Neural cell (in vitro differentiated cells): ENCODE data around the gene PYGO1. TPM values are rescaled to one million over a fixed set of nuclear protein-coding genes. Genes with fewer than 3 reads are reported as not detected.

Source experiments
- H2AFZ ChIP-seq: fragments of 200-600, 300-800 bp; sonication (generic), shearing (Covaris generic); 2 replicates; pipeline ENCODE4 v1.6.0; 2014; ENCODE audit warnings: low read depth, mild to moderate bottlenecking, antibody characterized with exemption, low read length, moderate library complexity
- H3F3A ChIP-seq: fragments of 200-600 bp; shearing (Covaris generic); 2 replicates; pipeline ENCODE4 v1.6.1; 2016; ENCODE audit warnings: mild to moderate bottlenecking, moderate library complexity, mixed read lengths, antibody characterized with exemption, low read length; ENCODE audit not compliant: insufficient read depth, poor library complexity, severe bottlenecking
- H3K27ac ChIP-seq: fragments of 200-600, 300-800 bp; sonication (generic), shearing (Covaris generic); 2 replicates; pipeline ENCODE4 v1.5.1; 2014; ENCODE audit warnings: mild to moderate bottlenecking, low read length, moderate library complexity
- H3K27me3 ChIP-seq: fragments of 300-800, 200-600 bp; sonication (generic), shearing (Covaris generic); 2 replicates; pipeline ENCODE4 v1.6.0; 2014; ENCODE audit warnings: mild to moderate bottlenecking, low read depth, low read length, moderate library complexity; ENCODE audit not compliant: insufficient read depth
- H3K36me3 ChIP-seq: fragments of 300-800, 200-600 bp; sonication (generic), shearing (Covaris generic); 2 replicates; pipeline ENCODE4 v1.5.1; 2014; ENCODE audit warnings: mild to moderate bottlenecking, antibody characterized with exemption, low read length, moderate library complexity; ENCODE audit not compliant: insufficient read depth
- H3K4me2 ChIP-seq: fragments of 300-800, 200-600 bp; sonication (generic), shearing (Covaris generic); 2 replicates; pipeline ENCODE4 v1.6.0; 2014; ENCODE audit warnings: mild to moderate bottlenecking, low read length
- H3K4me3 ChIP-seq: fragments of 300-800, 200-600 bp; sonication (generic), shearing (Covaris generic); 2 replicates; pipeline ENCODE4 v1.5.1; 2014; ENCODE audit warnings: mild to moderate bottlenecking, low read length, moderate library complexity
- H3K79me2 ChIP-seq: fragments of 200-600 bp; shearing (Covaris generic); replicated peaks from 2 replicates; pipeline ENCODE4 v1.6.0; 2014; ENCODE audit warnings: mild to moderate bottlenecking, low read length, moderate library complexity; ENCODE audit not compliant: insufficient read depth
- H3K9ac ChIP-seq: fragments of 300-800, 200-600 bp; sonication (generic), shearing (Covaris generic); 2 replicates; pipeline ENCODE4 v1.6.1; 2016; ENCODE audit warnings: mild to moderate bottlenecking, low read length, mixed read lengths
- H3K9me2 ChIP-seq: fragments of 200-600 bp; shearing (Covaris generic); 2 replicates; pipeline ENCODE4 v1.6.1; 2016; ENCODE audit warnings: mild to moderate bottlenecking, low read length, mixed read lengths; ENCODE audit not compliant: insufficient read depth
- H3K9me3 ChIP-seq: fragments of 200-600, 300-800 bp; sonication (generic), shearing (Covaris generic); 2 replicates; pipeline ENCODE4 v1.6.1; 2016; ENCODE audit warnings: mild to moderate bottlenecking, mixed run types, low read length, moderate library complexity, mixed read lengths
- H4K20me1 ChIP-seq: fragments of 200-600 bp; shearing (Covaris generic); 2 replicates; pipeline ENCODE4 v1.6.1; 2016; ENCODE audit warnings: mild to moderate bottlenecking, mixed run types; ENCODE audit not compliant: insufficient read depth
- EP300 ChIP-seq: fragments of 450-650 bp; conservative IDR thresholded peaks from 2 replicates; pipeline ENCODE4 v1.6.1; 2014; ENCODE audit warnings: antibody characterized with exemption, mild to moderate bottlenecking, moderate library complexity; ENCODE audit not compliant: poor library complexity, severe bottlenecking
- EZH2 ChIP-seq: fragments of 200-600, 300-800 bp; shearing (Covaris generic), sonication (generic); IDR thresholded peaks from 2 replicates; pipeline ENCODE4 v1.6.1; 2014; ENCODE audit warnings: antibody characterized with exemption, low read length, borderline replicate concordance, mild to moderate bottlenecking; ENCODE audit not compliant: insufficient read depth, poor library complexity, severe bottlenecking
- MXI1 ChIP-seq: fragments of 450-650 bp; conservative IDR thresholded peaks from 2 replicates; pipeline ENCODE4 v1.6.1; 2014; ENCODE audit warnings: antibody characterized with exemption, mild to moderate bottlenecking; ENCODE audit not compliant: poor library complexity, severe bottlenecking
- POLR2AphosphoS5 ChIP-seq: IDR thresholded peaks from 2 replicates; pipeline ENCODE4 v1.6.1; 2012
- RAD21 ChIP-seq: fragments of 450-650 bp; conservative IDR thresholded peaks from 2 replicates; pipeline ENCODE4 v1.6.1; 2014; ENCODE audit warnings: antibody characterized with exemption, mild to moderate bottlenecking, moderate library complexity
- SMC3 ChIP-seq: fragments of 450-650 bp; conservative IDR thresholded peaks from 2 replicates; pipeline ENCODE4 v1.6.1; 2014; ENCODE audit warnings: antibody characterized with exemption, mild to moderate bottlenecking, moderate library complexity; ENCODE audit not compliant: poor library complexity
- TAF1 ChIP-seq: IDR thresholded peaks from 2 replicates; pipeline ENCODE4 v1.6.1; 2012; ENCODE audit warnings: low read depth
- polyA minus RNA-seq: library from RNA; depleted of rRNA, polyadenylated mRNA; stranded (reverse); fragments of >200 nt; gene quantifications from 2 replicates; pipeline ENCODE4 v1.2.3, GENCODE V29; 2014
- polyA plus RNA-seq: library from polyadenylated mRNA; depleted of rRNA; stranded (reverse); fragments of >200 nt; gene quantifications from 2 replicates; pipeline ENCODE4 v1.2.3, GENCODE V29; 2014
- TF ChIP-seq, protein P1 (sequence below): IDR thresholded peaks from 2 replicates; pipeline ENCODE4 v1.6.1; 2012; ENCODE audit warnings: borderline replicate concordance
- TF ChIP-seq, protein P2 (sequence below): fragments of 450-650 bp; IDR thresholded peaks from 2 replicates; pipeline ENCODE4 v1.5.1; 2014; ENCODE audit warnings: antibody characterized with exemption, mild to moderate bottlenecking, moderate library complexity; ENCODE audit not compliant: poor library complexity, severe bottlenecking

The PYGO1 gene, protein sequence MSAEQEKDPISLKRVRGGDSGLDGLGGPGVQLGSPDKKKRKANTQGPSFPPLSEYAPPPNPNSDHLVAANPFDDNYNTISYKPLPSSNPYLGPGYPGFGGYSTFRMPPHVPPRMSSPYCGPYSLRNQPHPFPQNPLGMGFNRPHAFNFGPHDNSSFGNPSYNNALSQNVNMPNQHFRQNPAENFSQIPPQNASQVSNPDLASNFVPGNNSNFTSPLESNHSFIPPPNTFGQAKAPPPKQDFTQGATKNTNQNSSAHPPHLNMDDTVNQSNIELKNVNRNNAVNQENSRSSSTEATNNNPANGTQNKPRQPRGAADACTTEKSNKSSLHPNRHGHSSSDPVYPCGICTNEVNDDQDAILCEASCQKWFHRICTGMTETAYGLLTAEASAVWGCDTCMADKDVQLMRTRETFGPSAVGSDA
- polyA plus RNA-seq (25.0 and 27.6 TPM in 2 replicates), polyA minus RNA-seq (47.2 and 63.2 TPM in 2 replicates)

- H3K4me3 ChIP-seq: peak within 1 kb of the TSS; percentile 80
- peak within 1 kb of the TSS; percentile 90 for H3K4me2 ChIP-seq
- H4K20me1 ChIP-seq: no peaks in the 10 kb centered on the region
- TF ChIP-seq EZH2 (no peak), SMC3 (peak; percentile 24), TAF1 (peak; percentile 74), RAD21 (no peak), MXI1 (peak; percentile 67), POLR2AphosphoS5 (peak; percentile 71), EP300 (no peak)
- TF ChIP-seq, protein P1, sequence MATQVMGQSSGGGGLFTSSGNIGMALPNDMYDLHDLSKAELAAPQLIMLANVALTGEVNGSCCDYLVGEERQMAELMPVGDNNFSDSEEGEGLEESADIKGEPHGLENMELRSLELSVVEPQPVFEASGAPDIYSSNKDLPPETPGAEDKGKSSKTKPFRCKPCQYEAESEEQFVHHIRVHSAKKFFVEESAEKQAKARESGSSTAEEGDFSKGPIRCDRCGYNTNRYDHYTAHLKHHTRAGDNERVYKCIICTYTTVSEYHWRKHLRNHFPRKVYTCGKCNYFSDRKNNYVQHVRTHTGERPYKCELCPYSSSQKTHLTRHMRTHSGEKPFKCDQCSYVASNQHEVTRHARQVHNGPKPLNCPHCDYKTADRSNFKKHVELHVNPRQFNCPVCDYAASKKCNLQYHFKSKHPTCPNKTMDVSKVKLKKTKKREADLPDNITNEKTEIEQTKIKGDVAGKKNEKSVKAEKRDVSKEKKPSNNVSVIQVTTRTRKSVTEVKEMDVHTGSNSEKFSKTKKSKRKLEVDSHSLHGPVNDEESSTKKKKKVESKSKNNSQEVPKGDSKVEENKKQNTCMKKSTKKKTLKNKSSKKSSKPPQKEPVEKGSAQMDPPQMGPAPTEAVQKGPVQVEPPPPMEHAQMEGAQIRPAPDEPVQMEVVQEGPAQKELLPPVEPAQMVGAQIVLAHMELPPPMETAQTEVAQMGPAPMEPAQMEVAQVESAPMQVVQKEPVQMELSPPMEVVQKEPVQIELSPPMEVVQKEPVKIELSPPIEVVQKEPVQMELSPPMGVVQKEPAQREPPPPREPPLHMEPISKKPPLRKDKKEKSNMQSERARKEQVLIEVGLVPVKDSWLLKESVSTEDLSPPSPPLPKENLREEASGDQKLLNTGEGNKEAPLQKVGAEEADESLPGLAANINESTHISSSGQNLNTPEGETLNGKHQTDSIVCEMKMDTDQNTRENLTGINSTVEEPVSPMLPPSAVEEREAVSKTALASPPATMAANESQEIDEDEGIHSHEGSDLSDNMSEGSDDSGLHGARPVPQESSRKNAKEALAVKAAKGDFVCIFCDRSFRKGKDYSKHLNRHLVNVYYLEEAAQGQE: peak; percentile 33
- TF ChIP-seq, protein P2, sequence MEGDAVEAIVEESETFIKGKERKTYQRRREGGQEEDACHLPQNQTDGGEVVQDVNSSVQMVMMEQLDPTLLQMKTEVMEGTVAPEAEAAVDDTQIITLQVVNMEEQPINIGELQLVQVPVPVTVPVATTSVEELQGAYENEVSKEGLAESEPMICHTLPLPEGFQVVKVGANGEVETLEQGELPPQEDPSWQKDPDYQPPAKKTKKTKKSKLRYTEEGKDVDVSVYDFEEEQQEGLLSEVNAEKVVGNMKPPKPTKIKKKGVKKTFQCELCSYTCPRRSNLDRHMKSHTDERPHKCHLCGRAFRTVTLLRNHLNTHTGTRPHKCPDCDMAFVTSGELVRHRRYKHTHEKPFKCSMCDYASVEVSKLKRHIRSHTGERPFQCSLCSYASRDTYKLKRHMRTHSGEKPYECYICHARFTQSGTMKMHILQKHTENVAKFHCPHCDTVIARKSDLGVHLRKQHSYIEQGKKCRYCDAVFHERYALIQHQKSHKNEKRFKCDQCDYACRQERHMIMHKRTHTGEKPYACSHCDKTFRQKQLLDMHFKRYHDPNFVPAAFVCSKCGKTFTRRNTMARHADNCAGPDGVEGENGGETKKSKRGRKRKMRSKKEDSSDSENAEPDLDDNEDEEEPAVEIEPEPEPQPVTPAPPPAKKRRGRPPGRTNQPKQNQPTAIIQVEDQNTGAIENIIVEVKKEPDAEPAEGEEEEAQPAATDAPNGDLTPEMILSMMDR: no peak
- H3K9me2 ChIP-seq: no peaks in the 10 kb centered on the region
- H3K9me3 ChIP-seq: no peaks in the 10 kb centered on the region
- peak within 1 kb of the TSS; percentile 86 for H3K27ac ChIP-seq
- H2AFZ ChIP-seq: peak within 1 kb of the TSS; percentile 54
- peak within 1 kb of the TSS; percentile 86 for H3K9ac ChIP-seq
- no peaks in the 10 kb centered on the region for H3K36me3 ChIP-seq
- peaks cover 36% of the 10 kb centered on the region for H3K79me2 ChIP-seq
- H3K27me3 ChIP-seq: no peaks in the 10 kb centered on the region
- no peaks in the 10 kb centered on the region for H3F3A ChIP-seq
Measured at GRCh38 chr15:55588070-55588814, at the start of gene PYGO1. Gene PYGO1, minus strand, starts transcription at chr15:55588345. Its CDS starts 462 bp downstream, at chr15:55587883.

- no peak for TF ChIP-seq POLR2AphosphoS5
- TF ChIP-seq, protein P1: no peak
- no peak for TF ChIP-seq EZH2
- TF ChIP-seq, protein P2: no peak
- TF ChIP-seq MXI1: no peak
- TF ChIP-seq SMC3: no peak
- no peak for TF ChIP-seq RAD21
- no peak for TF ChIP-seq EP300
- TF ChIP-seq TAF1: no peak
Measured at GRCh38 chr15:55637086-55637485, 48.9 kb upstream of the PYGO1 start.

More at GRCh38 chr15:55637086-55637485, 48.9 kb upstream of the PYGO1 start:
- H3K9me2 ChIP-seq: no peaks in the 10 kb centered on the region
- H3K9ac ChIP-seq: no peak overlapping the region
- H3K79me2 ChIP-seq: no peaks in the 10 kb centered on the region
- no peak overlapping the region for H3K4me2 ChIP-seq
- H3K27ac ChIP-seq: no peak overlapping the region
- no peaks in the 10 kb centered on the region for H3F3A ChIP-seq
- H3K27me3 ChIP-seq: no peaks in the 10 kb centered on the region
- no peaks in the 10 kb centered on the region for H3K36me3 ChIP-seq
- no peaks in the 10 kb centered on the region for H4K20me1 ChIP-seq
- H3K9me3 ChIP-seq: no peaks in the 10 kb centered on the region
- H3K4me3 ChIP-seq: no peak overlapping the region
- no peak overlapping the region for H2AFZ ChIP-seq
